Natural killer cell (primary cell): Measurements from ENCODE around the gene MTA2. TPM values are rescaled to one million over a fixed set of nuclear protein-coding genes. Genes with fewer than 3 reads are reported as not detected.

Source experiments
- ATAC-seq, 3 donors: fragments of 150-1000 bp in 2 of 3; fragments of 200-7000 bp in 1 of 3; cut with Tn5 transposase; 1 replicate in 1 of 3; 2 replicates in 2 of 3; pipeline ENCODE4 v1.10.0; 2021; ENCODE audit warnings: mild to moderate bottlenecking in 2 of 3, moderate library complexity in 2 of 3
- DNase-seq, 2 donors: peaks; one replicate each; pipeline versions ENCODE4 v3.0.0 to v3.0.0-alpha.2; 2013 to 2021; ENCODE audit warnings: mixed read lengths in 1 of 2
- H3K27ac ChIP-seq: one replicate; pipeline ENCODE4 v1.5.1; 2013; ENCODE audit warnings: mild to moderate bottlenecking, low read length
- H3K27me3 ChIP-seq: one replicate; pipeline ENCODE4 v1.6.1; 2013; ENCODE audit warnings: low read length; ENCODE audit not compliant: control insufficient read depth, insufficient read depth
- H3K36me3 ChIP-seq: one replicate; pipeline ENCODE4 v1.6.1; 2013; ENCODE audit warnings: low read length; ENCODE audit not compliant: control insufficient read depth, insufficient read depth
- H3K4me1 ChIP-seq: one replicate; pipeline ENCODE4 v1.6.1; 2013; ENCODE audit warnings: low read length; ENCODE audit not compliant: control insufficient read depth, insufficient read depth
- H3K4me3 ChIP-seq: one replicate; pipeline ENCODE4 v1.5.1; 2013; ENCODE audit warnings: low read length
- H3K9me3 ChIP-seq: one replicate; pipeline ENCODE4 v1.6.1; 2013; ENCODE audit warnings: low read length; ENCODE audit not compliant: control insufficient read depth, insufficient read depth
- H3K27ac Mint-ChIP-seq, 2 donors: one replicate each; pipeline ENCODE4 v1.8.0; 2022; ENCODE audit warnings: mild to moderate bottlenecking in 2 of 2, mixed read lengths in 2 of 2, moderate library complexity in 1 of 2
- H3K27me3 Mint-ChIP-seq, 2 donors: one replicate each; pipeline ENCODE4 v1.8.0; 2022; ENCODE audit warnings: low read depth in 2 of 2, mixed read lengths in 2 of 2
- H3K36me3 Mint-ChIP-seq: one replicate; pipeline ENCODE4 v1.8.0; 2022; ENCODE audit warnings: mixed read lengths
- H3K4me1 Mint-ChIP-seq, 2 donors: one replicate each; pipeline ENCODE4 v1.8.0; 2022; ENCODE audit warnings: mixed read lengths in 2 of 2
- H3K4me3 Mint-ChIP-seq: one replicate; pipeline ENCODE4 v1.8.0; 2022; ENCODE audit warnings: mild to moderate bottlenecking, moderate library complexity, mixed read lengths
- H3K9me3 Mint-ChIP-seq, 2 donors: one replicate each; pipeline ENCODE4 v1.8.0; 2022; ENCODE audit warnings: mixed read lengths in 2 of 2
- CTCF ChIP-seq: fragments of 200-600 bp; IDR thresholded peaks from one replicate; pipeline ENCODE4 v1.8.0; 2022; ENCODE audit warnings: antibody characterized with exemption
- WGBS: methylation state at CpG from one replicate; pipeline ENCODE4 v1.1.7; 2013; ENCODE audit warnings: missing lambda C conversion rate; ENCODE audit not compliant: insufficient coverage; 5-methylcytosine and 5-hydroxymethylcytosine counted together
- intact Hi-C: fragments of 100-400 bp; cut with micrococcal nuclease; formaldehyde crosslinking; loops from one replicate; pipeline ENCODE4 v1.14.2; 2022
- total RNA-seq, 4 donors: library from RNA; stranded (reverse); fragments of 120-200 nt in 1 of 4; gene quantifications; one replicate each; pipeline versions ENCODE4 v1.2.3 to v1.2.4, GENCODE V29; 2013 to 2022

MTA2 gene
- total RNA-seq, 3 donors from 2014 or later (not counting 1 experiment from before 2014, with no cell fraction given): 254 to 305 (median 259) TPM

- Histone ChIP-seq H3K27ac (peak overlapping the region; percentile 97), H3K27me3 (no peaks in the 10 kb centered on the region), H3K36me3 (peaks cover 21% of the 10 kb centered on the region), H3K4me3 (no peak overlapping the region), H3K4me1 (peaks cover 84% of the 10 kb centered on the region), H3K9me3 (no peaks in the 10 kb centered on the region)
- H3K36me3 Mint-ChIP-seq: peaks cover 8% of the 10 kb centered on the region
- H3K9me3 Mint-ChIP-seq: no peaks in the 10 kb centered on the region
- DNase-seq (peak in 1 of 2 donors; percentile 84), ATAC-seq (peak; percentile 8 to 19 (median 9))
- H3K4me3 Mint-ChIP-seq: peak overlapping the region; percentile 93
- peak overlapping the region; percentile 97 to 98 for H3K27ac Mint-ChIP-seq
- H3K4me1 Mint-ChIP-seq: peaks cover 78 to 89% of the 10 kb centered on the region in 2 donors
- WGBS: 0% methylated on average over 3 of the region's 3 CpGs
- H3K27me3 Mint-ChIP-seq: no peaks in the 10 kb centered on the region
- intact Hi-C loops: loop anchor here (1.0 to 5.0 kb wide), 5 partner anchors 14 to 324 kb away; partner anchors contain the start of genes EEF1G and TUT1
- no peak for TF ChIP-seq CTCF
Observed at GRCh38 chr11:62556875-62557631, 44.6 kb downstream of the MTA2 start.

DNA sequence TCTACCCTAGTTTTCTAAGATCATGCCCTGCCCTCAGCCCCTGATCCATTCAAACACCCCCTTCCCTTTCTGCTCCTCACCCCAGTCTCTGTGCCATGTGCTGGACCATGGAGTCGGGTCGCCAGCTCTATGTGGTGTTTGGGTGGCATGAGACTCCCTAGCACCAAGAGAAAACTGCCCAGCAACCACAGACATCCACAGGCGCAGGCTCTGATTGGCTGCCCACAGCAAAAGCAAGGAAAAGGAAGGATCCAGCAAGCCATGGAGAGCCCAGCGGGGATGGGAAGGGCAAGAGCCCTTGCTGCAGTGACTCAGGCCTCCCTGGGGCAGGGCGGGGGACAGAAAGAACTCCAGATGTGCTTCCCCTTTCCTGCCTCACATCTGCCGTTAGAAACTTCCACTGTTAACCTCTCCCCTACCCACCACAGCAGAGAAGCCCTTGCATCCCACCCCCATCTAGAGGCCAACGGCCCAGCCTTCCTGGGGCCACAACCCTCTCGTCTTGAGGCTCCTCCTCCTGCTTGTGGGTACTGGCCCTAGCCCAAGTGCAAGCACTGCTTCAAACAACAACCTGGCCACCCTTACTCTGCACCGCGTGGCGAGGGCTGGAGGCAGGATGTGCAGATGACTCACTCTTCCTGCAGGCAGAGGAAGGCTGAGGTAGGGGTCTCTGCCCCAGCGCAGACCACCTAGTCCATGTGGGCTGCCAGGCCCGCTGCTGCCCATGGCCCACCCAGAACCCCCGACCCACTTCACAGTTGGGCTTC lies 45.4 kb downstream of the MTA2 start:
- Histone ChIP-seq H3K36me3 (peaks cover 17% of the 10 kb centered on the region), H3K4me3 (peak overlapping the region; percentile 12), H3K9me3 (no peaks in the 10 kb centered on the region), H3K27me3 (no peaks in the 10 kb centered on the region), H3K27ac (peak overlapping the region; percentile 97), H3K4me1 (peaks cover 92% of the 10 kb centered on the region)
- Mint-ChIP-seq H3K27me3 (no peaks in the 10 kb centered on the region), H3K9me3 (no peaks in the 10 kb centered on the region), H3K4me3 (peak overlapping the region; percentile 93), H3K36me3 (peaks cover 5% of the 10 kb centered on the region), H3K4me1 (peaks cover 85 to 96% of the 10 kb centered on the region in 2 donors), H3K27ac (peak overlapping the region; percentile 97 to 98)
- ATAC-seq: peak; percentile 53 to 79 (median 69)
- WGBS: 0% methylated on average over 14 of the region's 14 CpGs
- intact Hi-C loops: loop anchor here (1.0 to 5.0 kb wide), 4 partner anchors 13 to 325 kb away; partner anchors contain the start of gene TUT1
- peak; percentile 81 to 93 for DNase-seq
- TF ChIP-seq CTCF: no peak

DNA sequence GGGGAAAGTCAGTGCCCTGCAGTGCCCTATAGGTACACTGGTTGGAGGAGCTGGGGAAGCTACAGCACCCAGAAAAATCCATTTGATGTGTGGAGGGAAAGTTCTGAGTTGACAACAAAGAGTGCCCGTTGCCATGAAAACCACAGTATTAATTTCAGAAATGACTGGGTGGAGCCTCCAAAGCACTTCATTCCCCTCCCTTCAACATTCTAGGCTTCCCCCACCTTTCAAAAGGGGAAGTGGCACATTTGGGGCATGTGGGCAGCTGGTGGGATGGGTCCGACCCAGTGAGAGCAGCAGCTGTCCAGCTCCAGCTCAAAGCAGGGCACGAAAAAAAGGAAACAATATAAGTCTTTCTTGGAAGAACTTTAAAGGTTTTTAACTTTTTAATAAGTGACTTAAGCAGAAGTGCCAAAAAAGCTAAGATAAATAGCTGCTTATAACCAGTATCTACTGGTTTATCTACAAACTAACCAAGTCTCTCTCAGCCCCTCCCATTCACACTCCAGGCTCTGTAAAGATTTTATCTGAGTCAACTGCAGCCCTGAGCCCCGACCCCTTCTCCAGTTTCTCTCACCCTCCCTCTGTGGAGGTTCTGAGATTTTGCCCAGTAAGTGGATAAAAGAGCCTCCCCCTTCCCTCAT lies 46.1 kb downstream of the MTA2 start:
- TF ChIP-seq CTCF: no peak
- no peaks in the 10 kb centered on the region for H3K9me3 ChIP-seq
- Mint-ChIP-seq H3K4me3 (peak overlapping the region; percentile 93), H3K36me3 (peaks cover 5% of the 10 kb centered on the region), H3K9me3 (no peaks in the 10 kb centered on the region), H3K27ac (peak overlapping the region; percentile 97 to 98), H3K27me3 (no peaks in the 10 kb centered on the region), H3K4me1 (peaks cover 87 to 99% of the 10 kb centered on the region in 2 donors)
- peak overlapping the region; percentile 12 for H3K4me3 ChIP-seq
- peak; percentile 65 to 95 for DNase-seq
- H3K4me1 ChIP-seq: peaks cover 98% of the 10 kb centered on the region
- intact Hi-C loops: loop anchor here (1.0 to 5.0 kb wide), 4 partner anchors 12 to 326 kb away; partner anchors contain the start of gene TUT1
- peaks cover 17% of the 10 kb centered on the region for H3K36me3 ChIP-seq
- ATAC-seq: peak; percentile 37 to 65 (median 43)
- H3K27ac ChIP-seq: peak overlapping the region; percentile 97
- no peaks in the 10 kb centered on the region for H3K27me3 ChIP-seq
- WGBS: 0% methylated on average over 4 of the region's 4 CpGs
